ENCODE data around the gene CDC42BPA. TPM values are rescaled to one million over a fixed set of nuclear protein-coding genes. Genes with fewer than 3 reads are reported as not detected.

Gene CDC42BPA
- polyA plus RNA-seq, 3 donors, result 0.20 to 0.45 (median 0.39) TPM

DNA sequence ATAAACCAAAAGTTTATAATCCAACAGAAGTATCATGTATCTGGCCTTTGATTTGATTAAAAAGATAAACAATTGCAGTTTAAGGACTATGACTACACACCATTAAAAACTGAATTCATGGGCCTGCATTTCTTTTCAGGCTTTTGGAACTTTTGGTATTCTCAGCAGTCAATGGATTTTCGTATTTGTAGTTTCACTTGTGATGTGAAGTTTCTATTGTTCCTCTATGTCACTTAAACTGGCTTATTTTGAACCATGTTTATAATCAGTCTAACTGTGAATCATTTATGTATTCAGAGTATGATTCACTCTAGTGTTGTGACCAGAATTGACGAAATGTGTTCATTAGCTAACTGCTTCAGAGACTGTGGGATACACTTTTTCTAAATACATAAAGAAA, 245.3 kb downstream of the CDC42BPA start:
- no CpG with 5 or more reads among the region's 2 CpGs for WGBS (ENCODE audit: insufficient coverage)
- Histone ChIP-seq H3K4me2 (replicated peaks; ENCODE audit: extremely low read depth, low read length, poor library complexity, severe bottlenecking) (no peak overlapping the region), H3K9ac (ENCODE audit: insufficient read depth, low read length, poor library complexity, severe bottlenecking) (no peak overlapping the region), H3K9me3 (replicated peaks in 1 of 2; ENCODE audit: control insufficient read depth in 1 of 2, insufficient read depth in 1 of 2, low read length in 2 of 2) (no peaks in the 10 kb centered on the region), H3K27ac (ENCODE audit: low read depth in 1 of 2, low read length in 2 of 2) (no peak overlapping the region), H3K4me3 (replicated peaks in 1 of 3; ENCODE audit: low read depth in 2 of 3, low read length in 3 of 3) (no peak overlapping the region), H3K36me3 (replicated peaks in 1 of 2; ENCODE audit: control insufficient read depth in 1 of 2, insufficient read depth in 2 of 2, low read length in 2 of 2) (no peaks in the 10 kb centered on the region), H2AFZ (ENCODE audit: insufficient read depth, low read depth, low read length, poor library complexity, severe bottlenecking) (no peak overlapping the region), H3K4me1 (ENCODE audit: control insufficient read depth in 1 of 2, insufficient read depth in 2 of 2, low read length in 2 of 2) (no peaks in the 10 kb centered on the region), H4K20me1 (ENCODE audit: insufficient read depth, low read length) (no peaks in the 10 kb centered on the region), H3K79me2 (ENCODE audit: insufficient read depth, low read length) (no peaks in the 10 kb centered on the region), H3K27me3 (ENCODE audit: control insufficient read depth in 2 of 2, insufficient read depth in 2 of 2, low read length in 2 of 2) (no peaks in the 10 kb centered on the region)
- H3K27ac Mint-ChIP-seq, result no peak overlapping the region
- no peaks in the 10 kb centered on the region for H3K4me1 Mint-ChIP-seq
- no peaks in the 10 kb centered on the region for H3K27me3 Mint-ChIP-seq (ENCODE audit: low read depth in 3 of 3)
- intact Hi-C loops (cut with micrococcal nuclease), result no loop called here
- H3K4me3 Mint-ChIP-seq, result no peak overlapping the region
- no peak for DNase-seq
- no peaks in the 10 kb centered on the region for H3K9me3 Mint-ChIP-seq
- H3K36me3 Mint-ChIP-seq, result no peaks in the 10 kb centered on the region
- TF ChIP-seq, protein P1, sequence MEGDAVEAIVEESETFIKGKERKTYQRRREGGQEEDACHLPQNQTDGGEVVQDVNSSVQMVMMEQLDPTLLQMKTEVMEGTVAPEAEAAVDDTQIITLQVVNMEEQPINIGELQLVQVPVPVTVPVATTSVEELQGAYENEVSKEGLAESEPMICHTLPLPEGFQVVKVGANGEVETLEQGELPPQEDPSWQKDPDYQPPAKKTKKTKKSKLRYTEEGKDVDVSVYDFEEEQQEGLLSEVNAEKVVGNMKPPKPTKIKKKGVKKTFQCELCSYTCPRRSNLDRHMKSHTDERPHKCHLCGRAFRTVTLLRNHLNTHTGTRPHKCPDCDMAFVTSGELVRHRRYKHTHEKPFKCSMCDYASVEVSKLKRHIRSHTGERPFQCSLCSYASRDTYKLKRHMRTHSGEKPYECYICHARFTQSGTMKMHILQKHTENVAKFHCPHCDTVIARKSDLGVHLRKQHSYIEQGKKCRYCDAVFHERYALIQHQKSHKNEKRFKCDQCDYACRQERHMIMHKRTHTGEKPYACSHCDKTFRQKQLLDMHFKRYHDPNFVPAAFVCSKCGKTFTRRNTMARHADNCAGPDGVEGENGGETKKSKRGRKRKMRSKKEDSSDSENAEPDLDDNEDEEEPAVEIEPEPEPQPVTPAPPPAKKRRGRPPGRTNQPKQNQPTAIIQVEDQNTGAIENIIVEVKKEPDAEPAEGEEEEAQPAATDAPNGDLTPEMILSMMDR (IDR thresholded peaks at IDR 0.05), result no peak

DNA sequence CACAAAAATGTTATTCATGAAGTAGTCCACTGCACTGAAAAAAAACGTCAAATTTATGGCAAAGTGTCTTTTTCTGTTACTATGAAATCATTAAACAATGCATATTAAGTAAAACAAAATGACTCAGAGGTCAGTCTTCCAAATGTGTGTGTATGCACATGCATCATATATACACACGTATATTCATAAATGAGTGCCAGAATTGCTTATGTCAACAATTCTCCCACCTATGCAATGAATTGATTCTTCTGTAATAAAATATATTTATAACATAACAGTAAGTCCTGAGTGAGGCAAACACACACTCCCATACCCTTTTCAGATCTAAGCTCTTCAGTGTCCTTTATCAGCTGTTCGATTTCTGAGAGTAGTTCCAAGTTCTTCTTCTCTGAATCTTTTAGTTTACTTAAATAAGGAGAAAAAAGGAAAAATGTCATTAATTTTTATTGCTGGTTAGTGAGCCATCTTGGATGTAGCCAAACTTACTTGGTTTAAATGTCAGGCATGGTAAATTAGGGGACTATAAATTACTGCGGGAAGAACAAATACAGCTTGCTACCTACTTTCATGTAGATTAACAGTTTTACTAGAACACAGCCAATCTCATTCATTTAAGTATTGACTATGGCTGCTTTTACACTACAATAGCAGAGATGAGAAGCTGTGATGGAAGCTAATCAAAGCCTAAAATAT, 246.3 kb downstream of the CDC42BPA start:
- intact Hi-C loops (cut with micrococcal nuclease), result no loop called here
- Histone ChIP-seq H3K79me2 (ENCODE audit: insufficient read depth, low read length) (no peaks in the 10 kb centered on the region), H3K4me1 (ENCODE audit: control insufficient read depth in 1 of 2, insufficient read depth in 2 of 2, low read length in 2 of 2) (no peaks in the 10 kb centered on the region), H3K27me3 (ENCODE audit: control insufficient read depth in 2 of 2, insufficient read depth in 2 of 2, low read length in 2 of 2) (no peaks in the 10 kb centered on the region), H3K27ac (ENCODE audit: low read depth in 1 of 2, low read length in 2 of 2) (no peak overlapping the region), H3K9ac (ENCODE audit: insufficient read depth, low read length, poor library complexity, severe bottlenecking) (no peak overlapping the region), H3K4me2 (replicated peaks; ENCODE audit: extremely low read depth, low read length, poor library complexity, severe bottlenecking) (no peak overlapping the region), H3K36me3 (replicated peaks in 1 of 2; ENCODE audit: control insufficient read depth in 1 of 2, insufficient read depth in 2 of 2, low read length in 2 of 2) (no peaks in the 10 kb centered on the region), H3K9me3 (replicated peaks in 1 of 2; ENCODE audit: control insufficient read depth in 1 of 2, insufficient read depth in 1 of 2, low read length in 2 of 2) (no peaks in the 10 kb centered on the region), H2AFZ (ENCODE audit: insufficient read depth, low read depth, low read length, poor library complexity, severe bottlenecking) (no peak overlapping the region), H4K20me1 (ENCODE audit: insufficient read depth, low read length) (no peaks in the 10 kb centered on the region), H3K4me3 (replicated peaks in 1 of 3; ENCODE audit: low read depth in 2 of 3, low read length in 3 of 3) (no peak overlapping the region)
- Mint-ChIP-seq H3K36me3 (no peaks in the 10 kb centered on the region), H3K27ac (no peak overlapping the region), H3K4me3 (no peak overlapping the region), H3K9me3 (no peaks in the 10 kb centered on the region), H3K27me3 (ENCODE audit: low read depth in 3 of 3) (no peaks in the 10 kb centered on the region), H3K4me1 (no peaks in the 10 kb centered on the region)
- TF ChIP-seq, protein P1 (IDR thresholded peaks at IDR 0.05), result no peak
- no CpG with 5 or more reads among the region's 4 CpGs for WGBS (ENCODE audit: insufficient coverage)
- no peak for DNase-seq
